GM11168 (cell line): ENCODE data around the gene GNB5.

Experiments
- in situ Hi-C: fragments of 300-500 bp; cut with MboI; formaldehyde crosslinking; loops from one replicate; pipeline ENCODE4 v1.12.0; 2022; ENCODE audit warnings: low sequenced_read_pairs; ENCODE audit not compliant: unreplicated experiment

The GNB5 gene

GRCh38 chr15:52076889-52077781, 114.1 kb downstream of the GNB5 start:
- in situ Hi-C loops = loop anchor here (10.0 kb wide), 1 partner anchor 92 kb away; no protein-coding TSS in a partner anchor

- in situ Hi-C loops = loop anchor here (10.0 kb wide), 1 partner anchor 87 kb away; no protein-coding TSS in a partner anchor
These were observed 119.6 kb downstream of the GNB5 start for GRCh38 chr15:52071570-52071969.

- in situ Hi-C loops = no loop called here
These were observed 121.6 kb downstream of the GNB5 start for GRCh38 chr15:52069559-52069958.

GRCh38 chr15:52068004-52068615, 123.1 kb downstream of the GNB5 start:
- in situ Hi-C loops = no loop called here

- in situ Hi-C loops = no loop called here
These were observed 123.7 kb downstream of the GNB5 start for GRCh38 chr15:52067545-52067926.

GRCh38 chr15:52066842-52067544, 124.2 kb downstream of the GNB5 start:
- in situ Hi-C loops = no loop called here
